ENCODE results near the gene ZNHIT2. TPM values are rescaled to one million over a fixed set of nuclear protein-coding genes. Genes with fewer than 3 reads are reported as not detected.

The ZNHIT2 gene
- total RNA-seq, 2 donors from 2014 or later = 32.7 to 37.8 TPM

GRCh38 chr11:65160643-65161042 is 43.1 kb upstream of the ZNHIT2 start:
- no peak for DNase-seq (ENCODE audit: low spot score)
- WGBS = 83% methylated on average over 3 of the region's 3 CpGs
- Histone ChIP-seq H3K27me3 (replicated peaks; ENCODE audit: insufficient read depth) (no peaks in the 10 kb centered on the region), H3K4me1 (replicated peaks) (no peaks in the 10 kb centered on the region), H3K27ac (no peak overlapping the region), H3K4me3 (no peak overlapping the region), H3K36me3 (no peaks in the 10 kb centered on the region), H3K9me3 (no peaks in the 10 kb centered on the region)
- intact Hi-C loops (cut with DNase I) = no loop called here
- no peak for TF ChIP-seq POLR2AphosphoS5 (IDR thresholded peaks at IDR 0.05)
- TF ChIP-seq POLR2A (IDR thresholded peaks at IDR 0.05) = no peak
- TF ChIP-seq CTCF (IDR thresholded peaks at IDR 0.05) = no peak

GRCh38 chr11:65159012-65159411 is 41.5 kb upstream of the ZNHIT2 start:
- intact Hi-C loops (cut with DNase I) = no loop called here
- Histone ChIP-seq H3K4me3 (no peak overlapping the region), H3K36me3 (no peaks in the 10 kb centered on the region), H3K27ac (no peak overlapping the region), H3K4me1 (replicated peaks) (no peaks in the 10 kb centered on the region), H3K9me3 (no peaks in the 10 kb centered on the region), H3K27me3 (replicated peaks; ENCODE audit: insufficient read depth) (no peaks in the 10 kb centered on the region)
- 74% methylated on average over 5 of the region's 5 CpGs for WGBS
- DNase-seq (ENCODE audit: low spot score) = no peak
- TF ChIP-seq CTCF (IDR thresholded peaks at IDR 0.05) = no peak
- TF ChIP-seq POLR2AphosphoS5 (IDR thresholded peaks at IDR 0.05) = no peak
- no peak for TF ChIP-seq POLR2A (IDR thresholded peaks at IDR 0.05)

- H3K27ac ChIP-seq = no peak overlapping the region
- TF ChIP-seq POLR2AphosphoS5 (IDR thresholded peaks at IDR 0.05) = no peak
- DNase-seq (ENCODE audit: low spot score) = no peak
- no peaks in the 10 kb centered on the region for H3K9me3 ChIP-seq
- intact Hi-C loops (cut with DNase I) = no loop called here
- no peaks in the 10 kb centered on the region for H3K36me3 ChIP-seq
- no peak overlapping the region for H3K4me3 ChIP-seq
- no peaks in the 10 kb centered on the region for H3K27me3 ChIP-seq (replicated peaks; ENCODE audit: insufficient read depth)
- 83% methylated on average over 3 of the region's 3 CpGs for WGBS
- no peaks in the 10 kb centered on the region for H3K4me1 ChIP-seq (replicated peaks)
Measured at GRCh38 chr11:65157336-65157735, 39.8 kb upstream of the ZNHIT2 start.

GRCh38 chr11:65156926-65157325 is 39.4 kb upstream of the ZNHIT2 start:
- intact Hi-C loops (cut with DNase I) = no loop called here
- WGBS = 93% methylated on average over 3 of the region's 3 CpGs
- DNase-seq (ENCODE audit: low spot score) = no peak
- Histone ChIP-seq H3K4me3 (no peak overlapping the region), H3K27ac (no peak overlapping the region), H3K9me3 (no peaks in the 10 kb centered on the region), H3K36me3 (no peaks in the 10 kb centered on the region), H3K27me3 (replicated peaks; ENCODE audit: insufficient read depth) (no peaks in the 10 kb centered on the region), H3K4me1 (replicated peaks) (no peaks in the 10 kb centered on the region)
- TF ChIP-seq POLR2A (IDR thresholded peaks at IDR 0.05) = no peak
- no peak for TF ChIP-seq POLR2AphosphoS5 (IDR thresholded peaks at IDR 0.05)
- no peak for TF ChIP-seq CTCF (IDR thresholded peaks at IDR 0.05)

- TF ChIP-seq POLR2A (IDR thresholded peaks at IDR 0.05) = no peak
- TF ChIP-seq CTCF (IDR thresholded peaks at IDR 0.05) = no peak
- no peak for TF ChIP-seq POLR2AphosphoS5 (IDR thresholded peaks at IDR 0.05)
- Histone ChIP-seq H3K4me1 (replicated peaks) (no peaks in the 10 kb centered on the region), H3K27me3 (replicated peaks; ENCODE audit: insufficient read depth) (no peaks in the 10 kb centered on the region), H3K4me3 (no peak overlapping the region), H3K36me3 (no peaks in the 10 kb centered on the region), H3K27ac (no peak overlapping the region), H3K9me3 (no peaks in the 10 kb centered on the region)
- WGBS = 95% methylated on average over 3 of the region's 3 CpGs
- intact Hi-C loops (cut with DNase I) = no loop called here
- DNase-seq (ENCODE audit: low spot score) = no peak
Measured at GRCh38 chr11:65156256-65156655, 38.8 kb upstream of the ZNHIT2 start.
